Mesendoderm (in vitro differentiated cells): ENCODE measurements around the gene CLSTN3. TPM values are rescaled to one million over a fixed set of nuclear protein-coding genes. Genes with fewer than 3 reads are reported as not detected.
A peak's percentile ranks its signal among the peaks of the same experiment; 100 is the strongest.

Experiments used
- DNase-seq: peaks from one replicate; pipeline ENCODE4 v3.0.0; 2013
- H2AK5ac ChIP-seq: 2 replicates; pipeline ENCODE4 v1.6.1; 2013; ENCODE audit warnings: low read length, inconsistent platforms
- H2BK120ac ChIP-seq: 2 replicates; pipeline ENCODE4 v1.6.1; 2013; ENCODE audit warnings: low read depth, mild to moderate bottlenecking, low read length, moderate library complexity, mixed read lengths
- H2BK15ac ChIP-seq: replicated peaks from 2 replicates; pipeline ENCODE4 v1.6.1; 2013; ENCODE audit warnings: low read depth, mild to moderate bottlenecking, moderate library complexity
- H2BK5ac ChIP-seq: 2 replicates; pipeline ENCODE4 v1.6.1; 2013; ENCODE audit warnings: low read length, inconsistent platforms
- H3K18ac ChIP-seq: 2 replicates; pipeline ENCODE4 v1.6.1; 2013; ENCODE audit warnings: mild to moderate bottlenecking, low read length, mixed read lengths
- H3K23ac ChIP-seq: one replicate; pipeline ENCODE4 v1.6.1; 2013; ENCODE audit warnings: low read length
- H3K27ac ChIP-seq: 2 replicates; pipeline ENCODE4 v1.5.1; 2013; ENCODE audit warnings: low read depth, mild to moderate bottlenecking, inconsistent platforms, low read length, moderate library complexity
- H3K27me3 ChIP-seq: 2 replicates; pipeline ENCODE4 v1.6.1; 2013; ENCODE audit warnings: low read length, control low read depth, mild to moderate bottlenecking, inconsistent platforms; ENCODE audit not compliant: insufficient read depth, poor library complexity
- H3K36me3 ChIP-seq: 2 replicates; pipeline ENCODE4 v1.6.1; 2013; ENCODE audit warnings: low read length, inconsistent platforms; ENCODE audit not compliant: control insufficient read depth, insufficient read depth
- H3K4ac ChIP-seq: one replicate; pipeline ENCODE4 v1.6.1; 2013; ENCODE audit warnings: low read depth, mild to moderate bottlenecking, low read length, moderate library complexity
- H3K4me1 ChIP-seq: 2 replicates; pipeline ENCODE4 v1.6.1; 2013; ENCODE audit warnings: low read depth, low read length, inconsistent platforms; ENCODE audit not compliant: control insufficient read depth
- H3K4me2 ChIP-seq: 2 replicates; pipeline ENCODE4 v1.6.1; 2013; ENCODE audit warnings: low read length
- H3K4me3 ChIP-seq: 2 replicates; pipeline ENCODE4 v1.5.1; 2013; ENCODE audit warnings: mild to moderate bottlenecking, low read length
- H3K56ac ChIP-seq: one replicate; pipeline ENCODE4 v1.6.1; 2013; ENCODE audit warnings: low read length
- H3K79me1 ChIP-seq: 2 replicates; pipeline ENCODE4 v1.6.1; 2013; ENCODE audit warnings: low read length, inconsistent platforms
- H3K79me2 ChIP-seq: 2 replicates; pipeline ENCODE4 v1.6.1; 2013; ENCODE audit warnings: mild to moderate bottlenecking, low read length; ENCODE audit not compliant: control insufficient read depth, insufficient read depth
- H3K9ac ChIP-seq: 2 replicates; pipeline ENCODE4 v1.6.1; 2013; ENCODE audit warnings: low read length, inconsistent platforms
- H4K5ac ChIP-seq: one replicate; pipeline ENCODE4 v1.6.1; 2013; ENCODE audit warnings: low read length
- H4K8ac ChIP-seq: one replicate; pipeline ENCODE4 v1.6.1; 2013; ENCODE audit warnings: low read depth, mild to moderate bottlenecking, control low read depth, low read length, moderate library complexity
- whole genome bisulfite sequencing: extraction: QIAGEN DNeasy Blood & Tissue Kit; methylation state at CpG from one replicate; pipeline ENCODE4 v1.1.7; 2013; ENCODE audit warnings: low lambda C conversion rate, missing lambda C conversion rate; ENCODE audit not compliant: insufficient coverage; ENCODE audit errors: extremely low coverage; 5-methylcytosine and 5-hydroxymethylcytosine counted together
- polyA plus RNA-seq, 2 experiments: library from polyadenylated mRNA; stranded (reverse); fragments of 200-250 nt; gene quantifications; one replicate each; pipeline ENCODE4 v1.2.3, GENCODE V29; 2013

CLSTN3 gene
- 28.3 TPM for polyA plus RNA-seq (2013, experiment 1 of 2)
- 26.1 TPM for polyA plus RNA-seq (2013, experiment 2 of 2)

GRCh38 chr12:7129872-7130691, at the start of gene CLSTN3:
Gene CLSTN3 (plus strand): TSS chr12:7130371. CDS start chr12:7130649, 278 bp downstream.
- Histone ChIP-seq H3K4me1 (peaks cover 15% of the 10 kb centered on the region), H3K79me1 (no peaks in the 10 kb centered on the region), H3K4me3 (peak within 1 kb of the TSS; percentile 61), H3K27ac (no peak within 1 kb of the TSS), H2AK5ac (no peak within 1 kb of the TSS), H3K79me2 (no peaks in the 10 kb centered on the region), H3K56ac (peak within 1 kb of the TSS; percentile 84), H4K8ac (no peak within 1 kb of the TSS), H3K4me2 (peak within 1 kb of the TSS; percentile 100), H3K27me3 (no peaks in the 10 kb centered on the region), H3K36me3 (no peaks in the 10 kb centered on the region), H2BK15ac (no peak within 1 kb of the TSS), H2BK120ac (no peak within 1 kb of the TSS), H3K4ac (no peak within 1 kb of the TSS), H2BK5ac (no peak within 1 kb of the TSS), H3K23ac (peak within 1 kb of the TSS; percentile 91), H3K9ac (peak within 1 kb of the TSS; percentile 69), H3K18ac (no peak within 1 kb of the TSS), H4K5ac (no peak within 1 kb of the TSS)
- DNase-seq: peak; percentile 90
- WGBS: no CpG with 5 or more reads among the region's 40 CpGs

GRCh38 chr12:7081037-7081436, 49.1 kb upstream of the CLSTN3 start:
- no peak overlapping the region for H4K5ac ChIP-seq
- H3K4me1 ChIP-seq: no peaks in the 10 kb centered on the region
- H2BK120ac ChIP-seq: no peak overlapping the region
- H3K9ac ChIP-seq: no peak overlapping the region
- no peak overlapping the region for H3K56ac ChIP-seq
- no peak overlapping the region for H2AK5ac ChIP-seq
- no peak overlapping the region for H2BK15ac ChIP-seq
- no peak overlapping the region for H3K4me2 ChIP-seq
- no peak overlapping the region for H3K18ac ChIP-seq
- no peak overlapping the region for H4K8ac ChIP-seq
- no peaks in the 10 kb centered on the region for H3K27me3 ChIP-seq
- H3K27ac ChIP-seq: no peak overlapping the region
- no peak for DNase-seq
- no peak overlapping the region for H3K23ac ChIP-seq
- no peaks in the 10 kb centered on the region for H3K36me3 ChIP-seq
- WGBS: no CpG with 5 or more reads among the region's 14 CpGs
- H3K4ac ChIP-seq: no peak overlapping the region
- no peaks in the 10 kb centered on the region for H3K79me1 ChIP-seq
- H3K4me3 ChIP-seq: no peak overlapping the region
- H3K79me2 ChIP-seq: no peaks in the 10 kb centered on the region
- no peak overlapping the region for H2BK5ac ChIP-seq

DNA sequence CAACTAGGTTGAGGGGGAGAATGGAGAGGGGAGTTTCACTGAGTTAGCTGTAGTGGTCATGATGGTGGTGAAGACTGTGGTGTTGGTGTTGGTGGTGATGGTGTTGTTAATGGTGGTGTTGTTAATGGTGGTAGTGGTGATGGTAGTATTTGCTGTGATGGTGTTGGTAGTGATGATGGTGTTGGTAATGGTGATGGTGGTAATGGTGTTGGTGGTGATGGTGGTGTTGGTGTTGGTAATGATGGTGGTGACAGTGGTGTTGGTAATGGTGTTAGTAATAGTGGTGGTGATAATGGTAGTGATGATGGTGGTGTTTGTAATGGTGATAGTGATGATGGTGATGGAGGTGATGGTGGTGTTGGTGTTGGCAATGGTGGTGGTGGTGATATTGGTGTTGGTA, 47.0 kb upstream of the CLSTN3 start:
- H3K4me3 ChIP-seq: no peak overlapping the region
- no peak overlapping the region for H3K56ac ChIP-seq
- no peak overlapping the region for H2BK5ac ChIP-seq
- H3K36me3 ChIP-seq: no peaks in the 10 kb centered on the region
- H3K27ac ChIP-seq: no peak overlapping the region
- no peak overlapping the region for H2AK5ac ChIP-seq
- no peaks in the 10 kb centered on the region for H3K27me3 ChIP-seq
- no peak overlapping the region for H3K4me2 ChIP-seq
- no peak overlapping the region for H4K8ac ChIP-seq
- H3K9ac ChIP-seq: no peak overlapping the region
- no peak overlapping the region for H3K4ac ChIP-seq
- no peak overlapping the region for H2BK120ac ChIP-seq
- H3K79me2 ChIP-seq: no peaks in the 10 kb centered on the region
- no peak overlapping the region for H2BK15ac ChIP-seq
- no peak overlapping the region for H3K18ac ChIP-seq
- no peak overlapping the region for H3K23ac ChIP-seq
- no peak overlapping the region for H4K5ac ChIP-seq
- H3K4me1 ChIP-seq: no peaks in the 10 kb centered on the region
- no peak for DNase-seq
- H3K79me1 ChIP-seq: no peaks in the 10 kb centered on the region

DNA sequence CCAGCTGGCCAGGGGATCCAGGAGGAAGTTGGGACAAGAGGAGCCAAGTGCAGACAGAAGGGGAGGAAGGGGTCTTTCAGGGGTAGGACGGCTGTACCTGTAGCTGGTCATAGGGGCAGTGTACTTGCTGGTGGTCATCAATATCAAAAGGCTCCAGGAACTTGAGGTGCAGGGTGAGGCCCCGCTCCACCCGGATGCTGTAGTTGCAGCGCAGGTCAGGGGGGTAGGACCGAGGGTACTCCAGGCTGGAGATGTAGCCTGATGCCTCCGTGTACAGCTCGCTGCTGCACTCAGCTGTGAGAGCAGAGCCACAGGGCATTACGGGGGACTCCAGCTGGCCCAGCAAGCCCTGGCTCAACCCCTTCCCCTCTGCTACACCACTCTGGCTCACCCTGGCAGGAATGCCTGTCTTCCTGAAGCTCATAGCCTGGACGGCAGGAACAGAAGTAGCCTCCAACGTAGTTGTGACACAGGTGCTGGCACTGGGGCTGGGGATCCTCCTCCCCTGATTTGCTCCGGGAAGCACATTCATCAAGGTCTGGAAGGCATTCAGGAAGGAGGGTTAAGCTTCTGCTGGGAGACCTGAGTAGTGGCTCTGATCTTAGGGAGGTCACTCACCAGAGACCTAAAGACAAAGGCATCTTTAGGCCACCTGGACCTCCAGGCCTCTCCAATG, 40.8 kb upstream of the CLSTN3 start:
- H3K79me1 ChIP-seq: no peaks in the 10 kb centered on the region
- no peak overlapping the region for H2BK15ac ChIP-seq
- no peak overlapping the region for H3K9ac ChIP-seq
- no peak overlapping the region for H2BK5ac ChIP-seq
- no peak overlapping the region for H3K18ac ChIP-seq
- H3K4me1 ChIP-seq: no peaks in the 10 kb centered on the region
- H4K5ac ChIP-seq: no peak overlapping the region
- H4K8ac ChIP-seq: no peak overlapping the region
- H3K23ac ChIP-seq: no peak overlapping the region
- H3K4me2 ChIP-seq: no peak overlapping the region
- WGBS: no CpG with 5 or more reads among the region's 11 CpGs
- H3K4me3 ChIP-seq: no peak overlapping the region
- no peak for DNase-seq
- H2AK5ac ChIP-seq: no peak overlapping the region
- no peak overlapping the region for H3K56ac ChIP-seq
- no peaks in the 10 kb centered on the region for H3K79me2 ChIP-seq
- no peak overlapping the region for H3K4ac ChIP-seq
- H3K27ac ChIP-seq: no peak overlapping the region
- no peaks in the 10 kb centered on the region for H3K27me3 ChIP-seq
- H3K36me3 ChIP-seq: no peaks in the 10 kb centered on the region
- no peak overlapping the region for H2BK120ac ChIP-seq

DNA sequence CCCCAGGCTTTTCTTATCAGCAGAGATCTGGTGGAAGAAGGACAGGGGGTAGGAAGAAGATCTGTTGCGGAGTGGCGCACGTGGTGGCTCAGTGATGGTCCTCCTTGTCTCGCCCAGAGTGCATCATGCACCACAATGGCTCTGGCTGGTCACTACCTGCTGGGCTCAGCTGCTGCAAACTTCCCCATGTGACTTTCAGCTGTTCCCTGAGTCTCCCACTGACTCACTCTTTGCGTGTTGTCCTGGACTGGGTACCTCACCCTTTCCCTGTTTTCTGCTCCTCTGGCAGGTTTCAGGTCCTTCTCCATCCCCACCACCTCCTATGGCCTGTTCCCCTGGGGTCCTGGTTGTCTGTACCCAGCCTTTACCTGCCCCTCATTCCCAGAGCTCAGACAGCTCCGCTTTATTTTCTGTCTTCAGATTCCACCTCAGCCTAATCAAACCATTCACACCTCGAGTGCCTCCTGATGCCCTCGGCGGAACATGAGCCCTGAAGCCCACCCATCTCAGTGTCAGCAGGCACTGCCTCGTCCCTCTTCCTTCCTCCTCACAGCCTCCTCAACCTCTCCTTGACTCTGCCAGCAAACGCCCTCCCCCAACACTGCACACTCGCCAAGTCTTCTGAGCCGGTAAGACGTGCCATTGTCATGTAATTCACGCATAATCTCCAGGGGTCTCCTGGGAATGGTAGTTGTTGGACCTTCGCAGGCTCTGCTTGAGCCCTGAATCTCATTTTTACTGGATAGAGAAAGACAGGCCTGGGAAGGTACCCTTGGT, 39.8 kb upstream of the CLSTN3 start:
- Histone ChIP-seq H3K4me1 (no peaks in the 10 kb centered on the region), H3K23ac (no peak overlapping the region), H2AK5ac (no peak overlapping the region), H3K4me3 (no peak overlapping the region), H3K27ac (no peak overlapping the region), H4K5ac (no peak overlapping the region), H3K18ac (no peak overlapping the region), H4K8ac (no peak overlapping the region), H3K36me3 (no peaks in the 10 kb centered on the region), H2BK120ac (no peak overlapping the region), H3K9ac (no peak overlapping the region), H2BK15ac (no peak overlapping the region), H3K56ac (no peak overlapping the region), H3K79me1 (no peaks in the 10 kb centered on the region), H3K27me3 (no peaks in the 10 kb centered on the region), H2BK5ac (no peak overlapping the region), H3K4me2 (no peak overlapping the region), H3K79me2 (no peaks in the 10 kb centered on the region), H3K4ac (no peak overlapping the region)
- no CpG with 5 or more reads among the region's 16 CpGs for WGBS
- peak; percentile 49 for DNase-seq
